Endothelial cell of umbilical vein (primary cell): ENCODE data around the gene FRMD4A. TPM values are rescaled to one million over a fixed set of nuclear protein-coding genes. Genes with fewer than 3 reads are reported as not detected.

Source experiments
- BruUV-seq: library from RNA; stranded (reverse); fragments of 400-500 nt; replicated peaks from 2 replicates; lab custom pipeline; 2021; lab: Mats Ljungman, UMichigan
- CTCF ChIA-PET: fragments of 300-600, 350-600 bp; sonication (Branson Sonifier 250); formaldehyde crosslinking; loops from one replicate; lab custom pipeline; 2021; ENCODE audit warnings: antibody characterized with exemption, inconsistent platforms; lab: Charles Lee
- POLR2A ChIA-PET: fragments of 300-600, 350-600 bp; sonication (Branson Sonifier 250); formaldehyde crosslinking; loops from one replicate; lab custom pipeline; 2021; ENCODE audit warnings: antibody characterized with exemption, inconsistent platforms; lab: Charles Lee
- DNase-seq: peaks from one replicate; pipeline ENCODE4 v3.0.0-alpha.2; 2011; ENCODE audit warnings: low read depth, low spot score
- FAIRE-seq: peaks from 2 replicates; lab custom pipeline; 2011; peaks lifted over from hg19 to GRCh38; lab: Jason Lieb, UNC
- H2AFZ ChIP-seq: 2 replicates; pipeline ENCODE4 v1.6.0; 2012; ENCODE audit warnings: low read depth, low read length, control low read depth, inconsistent platforms
- H3K27ac ChIP-seq: 2 replicates; pipeline ENCODE4 v1.5.1; 2011; ENCODE audit warnings: low read depth, mild to moderate bottlenecking, control low read depth, low read length, moderate library complexity; ENCODE audit not compliant: insufficient read depth
- H3K27me3 ChIP-seq, 2 experiments: 2 replicates each; pipeline versions ENCODE4 v1.6.0 to v1.6.1; 2011; ENCODE audit warnings: low read length in 2 of 2, mixed read lengths in 1 of 2; ENCODE audit not compliant: control insufficient read depth in 2 of 2, insufficient read depth in 2 of 2
- H3K36me3 ChIP-seq, 2 experiments: 2 replicates in 1 of 2; 3 replicates in 1 of 2; pipeline ENCODE4 v1.5.1; 2011; ENCODE audit warnings: low read length in 2 of 2, mild to moderate bottlenecking in 1 of 2, moderate library complexity in 1 of 2; ENCODE audit not compliant: control insufficient read depth in 2 of 2, insufficient read depth in 2 of 2; ENCODE audit errors: extremely low read depth in 1 of 2
- H3K4me1 ChIP-seq: 3 replicates; pipeline ENCODE4 v1.5.1; 2011; ENCODE audit warnings: mild to moderate bottlenecking, low read length; ENCODE audit not compliant: control insufficient read depth, insufficient read depth; ENCODE audit errors: extremely low read depth
- H3K4me2 ChIP-seq: 2 replicates; pipeline ENCODE4 v1.6.1; 2011; ENCODE audit warnings: low read length, control low read depth, mixed read lengths; ENCODE audit not compliant: insufficient read depth
- H3K4me3 ChIP-seq, 3 experiments: fragments of 200-600 bp in 1 of 3; sonication (generic), shearing (Covaris generic) in 1 of 3; replicated peaks in 1 of 3; 2 replicates each; pipeline ENCODE4 v1.5.1; 2011 to 2016; ENCODE audit warnings: control low read depth in 3 of 3, low read length in 3 of 3, mild to moderate bottlenecking in 2 of 3, inconsistent platforms in 1 of 3, low read depth in 1 of 3, moderate library complexity in 1 of 3; ENCODE audit not compliant: insufficient read depth in 1 of 3
- H3K79me2 ChIP-seq: 2 replicates; pipeline ENCODE4 v1.6.0; 2012; ENCODE audit warnings: low read length, inconsistent platforms; ENCODE audit not compliant: control insufficient read depth, insufficient read depth
- H3K9ac ChIP-seq: replicated peaks from 2 replicates; pipeline ENCODE3; 2011; ENCODE audit warnings: low read length, control low read depth; ENCODE audit not compliant: insufficient read depth; ENCODE audit errors: extremely low read depth
- H3K9me1 ChIP-seq: replicated peaks from 3 replicates; pipeline ENCODE4 v1.6.0; 2011; ENCODE audit warnings: mild to moderate bottlenecking, low read length; ENCODE audit not compliant: control insufficient read depth, insufficient read depth; ENCODE audit errors: extremely low read depth
- H3K9me3 ChIP-seq: replicated peaks from 2 replicates; pipeline ENCODE4 v1.5.1; 2012; ENCODE audit warnings: low read length, inconsistent platforms; ENCODE audit not compliant: control insufficient read depth, insufficient read depth
- H4K20me1 ChIP-seq: replicated peaks from 2 replicates; pipeline ENCODE3; 2011; ENCODE audit warnings: mild to moderate bottlenecking, low read length; ENCODE audit not compliant: control insufficient read depth, insufficient read depth; ENCODE audit errors: extremely low read depth
- EZH2 ChIP-seq: IDR thresholded peaks from 2 replicates; pipeline ENCODE4 v1.6.1; 2012; ENCODE audit warnings: borderline replicate concordance, low read depth, mild to moderate bottlenecking, moderate library complexity, low read length, inconsistent platforms; ENCODE audit not compliant: severe bottlenecking
- FOS ChIP-seq: IDR thresholded peaks from 2 replicates; pipeline ENCODE4 v1.6.1; 2011; ENCODE audit warnings: mild to moderate bottlenecking, low read length, moderate library complexity, borderline replicate concordance; ENCODE audit not compliant: insufficient read depth
- GATA2 ChIP-seq: IDR thresholded peaks from 2 replicates; pipeline ENCODE4 v1.7.0; 2011; ENCODE audit warnings: low read depth, mild to moderate bottlenecking, moderate library complexity, mixed read lengths, low read length; ENCODE audit not compliant: insufficient read length, insufficient read depth
- JUN ChIP-seq: IDR thresholded peaks from 2 replicates; pipeline ENCODE4 v1.6.1; 2011; ENCODE audit warnings: borderline replicate concordance, low read depth; ENCODE audit not compliant: insufficient read length, insufficient read depth
- MYC ChIP-seq: IDR thresholded peaks from one replicate; pipeline ENCODE4 v1.6.1; 2011; ENCODE audit warnings: mild to moderate bottlenecking, low read depth, low read length
- POLR2A ChIP-seq: IDR thresholded peaks from 2 replicates; pipeline ENCODE4 v1.6.1; 2012; ENCODE audit warnings: low read depth, mild to moderate bottlenecking, control low read depth, low read length
- POLR2AphosphoS5 ChIP-seq: IDR thresholded peaks from 2 replicates; pipeline ENCODE4 v1.6.1; 2012; ENCODE audit warnings: low read depth, mild to moderate bottlenecking, control low read depth, low read length, moderate library complexity; ENCODE audit not compliant: insufficient read depth
- dilution Hi-C: fragments of 300-500 bp; cut with MboI; formaldehyde crosslinking; loops from one replicate; pipeline ENCODE4 v1.15.0; 2019; ENCODE audit warnings: low sequenced_read_pairs; ENCODE audit not compliant: extremely low pct_ligation_motif_present
- intact Hi-C: fragments of 100-400 bp; cut with micrococcal nuclease; formaldehyde crosslinking; loops from one replicate; pipeline ENCODE4 v1.10.0; 2022
- polyA plus RNA-seq, 4 experiments: library from polyadenylated mRNA; depleted of rRNA in 3 of 4; stranded (reverse) in 3 of 4; unstranded in 1 of 4; fragments of >200 nt; gene quantifications; 2 replicates each; pipeline versions ENCODE4 v1.2.1 to v1.2.3, GENCODE V29; 2011 to 2012; ENCODE audit warnings: missing spikeins in 1 of 4
- total RNA-seq: library from RNA; stranded (reverse); gene quantifications from 2 replicates; pipeline ENCODE4 v1.2.3, GENCODE V29; 2021
- TF ChIP-seq, protein P1 (sequence below): IDR thresholded peaks from 2 replicates; pipeline ENCODE4 v1.6.1; 2011; ENCODE audit not compliant: insufficient read depth, insufficient read length
- TF ChIP-seq, protein P2 (sequence below), 2 donors: IDR thresholded peaks; 1 replicate in 1 of 2; 2 replicates in 1 of 2; pipeline ENCODE4 v1.5.1; 2011; ENCODE audit warnings: low read length in 2 of 2, mild to moderate bottlenecking in 2 of 2, moderate library complexity in 2 of 2, control low read depth in 1 of 2, inconsistent platforms in 1 of 2, low read depth in 1 of 2; ENCODE audit not compliant: insufficient read depth in 1 of 2; ENCODE audit errors: extremely low read depth in 1 of 2

The FRMD4A gene
- total and polyA plus RNA-seq, 2 donors (not counting 3 experiments of a cell fraction or from before 2014, with no cell fraction given): 123 to 148 TPM

DNA sequence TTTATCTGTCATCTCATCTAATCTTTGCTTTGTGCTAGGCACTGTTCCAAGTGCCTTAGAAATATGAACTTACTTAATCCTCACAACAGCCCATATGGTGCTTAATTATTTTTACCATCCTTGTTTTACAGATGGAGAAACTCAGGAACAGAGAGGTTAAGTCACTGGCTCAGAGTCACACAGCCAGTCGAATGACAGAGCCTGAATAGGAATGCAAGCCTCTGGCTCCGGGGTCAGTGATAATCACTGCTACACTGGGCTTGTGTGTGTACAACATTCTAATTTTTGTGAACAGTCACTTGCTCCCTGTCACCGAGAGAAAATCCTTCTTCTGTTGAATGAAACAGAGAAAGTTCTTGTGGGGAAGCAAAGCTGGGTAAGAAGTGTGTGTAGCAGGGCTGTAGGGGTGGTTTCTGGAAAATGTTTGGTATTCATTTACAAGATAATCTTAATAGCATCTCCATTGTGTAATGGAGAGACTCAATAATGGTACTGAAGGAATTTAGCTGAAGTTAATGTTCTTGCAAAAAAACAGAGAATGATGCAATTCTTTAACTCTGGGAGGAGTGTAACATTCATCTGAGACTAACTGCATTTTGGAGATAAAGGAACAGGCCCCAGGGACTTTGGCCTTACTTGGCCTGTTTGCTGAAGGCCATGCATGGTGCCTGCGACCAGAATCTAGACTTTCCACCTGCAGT, 290.6 kb downstream of the FRMD4A start:
- no peak overlapping the region for H2AFZ ChIP-seq

DNA sequence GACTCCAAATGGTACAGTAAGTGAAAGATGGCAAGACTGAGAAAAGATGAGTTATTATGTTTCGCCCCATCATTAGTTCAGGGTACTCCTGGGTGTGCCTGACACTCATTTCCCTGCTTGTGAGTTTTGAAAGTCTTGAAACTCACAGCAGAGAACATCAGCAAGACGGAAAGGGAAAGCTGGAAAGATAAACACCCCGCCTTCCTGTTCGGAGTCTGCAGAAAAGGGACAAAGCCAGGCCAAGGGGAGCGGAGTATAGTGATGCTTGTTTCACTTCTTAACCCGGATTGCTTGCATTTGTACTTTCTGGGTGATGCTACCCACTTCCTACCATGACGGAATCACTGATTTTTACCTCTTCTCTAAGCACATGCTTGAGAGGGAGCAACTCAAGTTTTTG, 294.5 kb downstream of the FRMD4A start:
- Histone ChIP-seq H3K9me1 (no peaks in the 10 kb centered on the region), H3K4me2 (peak overlapping the region; percentile 51), H4K20me1 (no peaks in the 10 kb centered on the region), H3K27ac (no peak overlapping the region), H3K9ac (no peak overlapping the region), H3K27me3 (no peaks in the 10 kb centered on the region), H3K9me3 (no peaks in the 10 kb centered on the region), H2AFZ (peak overlapping the region; percentile 80), H3K79me2 (no peaks in the 10 kb centered on the region), H3K36me3 (no peaks in the 10 kb centered on the region), H3K4me3 (no peak overlapping the region), H3K4me1 (peaks cover 14% of the 10 kb centered on the region)
- DNase-seq (peak; percentile 73), FAIRE-seq (peak; percentile 84)
- dilution Hi-C loops: no loop called here
- no TSS peak for BruUV-seq
- intact Hi-C loops: loop anchor here (1.0 kb wide), 1 partner anchor 57 kb away; no protein-coding TSS in a partner anchor
- POLR2A ChIA-PET: no interaction called here
- CTCF ChIA-PET: interaction anchor here (0.7 to 3.9 kb wide), 4 partner anchors 46 to 58 kb away, joined by 3 to 13 read pairs (median 4); no protein-coding TSS in a partner anchor
- TF ChIP-seq, protein P1, sequence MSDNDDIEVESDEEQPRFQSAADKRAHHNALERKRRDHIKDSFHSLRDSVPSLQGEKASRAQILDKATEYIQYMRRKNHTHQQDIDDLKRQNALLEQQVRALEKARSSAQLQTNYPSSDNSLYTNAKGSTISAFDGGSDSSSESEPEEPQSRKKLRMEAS: no peak
- no peak for TF ChIP-seq FOS
- no peak for TF ChIP-seq JUN
- TF ChIP-seq GATA2: no peak
- no peak for TF ChIP-seq EZH2
- TF ChIP-seq, protein P2, sequence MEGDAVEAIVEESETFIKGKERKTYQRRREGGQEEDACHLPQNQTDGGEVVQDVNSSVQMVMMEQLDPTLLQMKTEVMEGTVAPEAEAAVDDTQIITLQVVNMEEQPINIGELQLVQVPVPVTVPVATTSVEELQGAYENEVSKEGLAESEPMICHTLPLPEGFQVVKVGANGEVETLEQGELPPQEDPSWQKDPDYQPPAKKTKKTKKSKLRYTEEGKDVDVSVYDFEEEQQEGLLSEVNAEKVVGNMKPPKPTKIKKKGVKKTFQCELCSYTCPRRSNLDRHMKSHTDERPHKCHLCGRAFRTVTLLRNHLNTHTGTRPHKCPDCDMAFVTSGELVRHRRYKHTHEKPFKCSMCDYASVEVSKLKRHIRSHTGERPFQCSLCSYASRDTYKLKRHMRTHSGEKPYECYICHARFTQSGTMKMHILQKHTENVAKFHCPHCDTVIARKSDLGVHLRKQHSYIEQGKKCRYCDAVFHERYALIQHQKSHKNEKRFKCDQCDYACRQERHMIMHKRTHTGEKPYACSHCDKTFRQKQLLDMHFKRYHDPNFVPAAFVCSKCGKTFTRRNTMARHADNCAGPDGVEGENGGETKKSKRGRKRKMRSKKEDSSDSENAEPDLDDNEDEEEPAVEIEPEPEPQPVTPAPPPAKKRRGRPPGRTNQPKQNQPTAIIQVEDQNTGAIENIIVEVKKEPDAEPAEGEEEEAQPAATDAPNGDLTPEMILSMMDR (IDR thresholded peaks at IDR 0.05; ENCODE audit: extremely low read depth in 1 of 2, insufficient read depth in 1 of 2, low read depth in 1 of 2, low read length in 2 of 2): no peak
- TF ChIP-seq MYC: no peak
- no peak for TF ChIP-seq POLR2AphosphoS5
- no peak for TF ChIP-seq POLR2A

More for the DNA sequence above, 290.6 kb downstream of the FRMD4A start:
- no peak overlapping the region for H3K27ac ChIP-seq
- no peak overlapping the region for H3K4me3 ChIP-seq
- H3K9ac ChIP-seq: no peak overlapping the region
- no TSS peak for BruUV-seq
- H3K79me2 ChIP-seq: no peaks in the 10 kb centered on the region
- H3K4me1 ChIP-seq: peaks cover 10% of the 10 kb centered on the region
- DNase-seq (no peak), FAIRE-seq (no peak)
- no peaks in the 10 kb centered on the region for H3K9me3 ChIP-seq
- H3K4me2 ChIP-seq: no peak overlapping the region
- intact Hi-C loops (no loop called here), dilution Hi-C loops (no loop called here)
- ChIA-PET CTCF (interaction anchor here (1.0 to 2.4 kb wide), 4 partner anchors 8 to 253 kb away, joined by 4 to 12 read pairs (median 5); no protein-coding TSS in a partner anchor), POLR2A (no interaction called here)
- no peaks in the 10 kb centered on the region for H3K9me1 ChIP-seq
- H3K36me3 ChIP-seq: no peaks in the 10 kb centered on the region
- no peaks in the 10 kb centered on the region for H4K20me1 ChIP-seq
- no peaks in the 10 kb centered on the region for H3K27me3 ChIP-seq
- no peak for TF ChIP-seq JUN
- no peak for TF ChIP-seq FOS
- no peak for TF ChIP-seq POLR2AphosphoS5
